SU-DHL-6 (cell line): ENCODE data around the gene PCDHGB7.
A peak's percentile ranks its signal among the peaks of the same experiment; 100 is the strongest.
"Not testable (repeated sequence)": the region's sequence is repeated elsewhere in the genome, so short reads cannot be mapped to it uniquely, and the experiment has no call there.

Experiments used
- H2AFZ ChIP-seq: fragments of 200-600 bp; sonication (generic); 2 replicates; pipeline ENCODE4 v1.6.1; 2014; ENCODE audit warnings: low read depth, mild to moderate bottlenecking, moderate library complexity, mixed read lengths, antibody characterized with exemption, low read length; ENCODE audit not compliant: severe bottlenecking
- H3F3A ChIP-seq: fragments of 200-600 bp; shearing (Covaris generic); 2 replicates; pipeline ENCODE4 v1.6.0; 2016; ENCODE audit warnings: antibody characterized with exemption, mild to moderate bottlenecking; ENCODE audit not compliant: insufficient read depth
- H3K27ac ChIP-seq: fragments of 200-600 bp; sonication (generic); 2 replicates; pipeline ENCODE4 v1.5.1; 2016; ENCODE audit warnings: low read depth, mild to moderate bottlenecking, low read length, moderate library complexity, mixed read lengths
- H3K27me3 ChIP-seq: fragments of 200-600 bp; sonication (generic), shearing (Covaris generic); 2 replicates; pipeline ENCODE4 v1.6.0; 2014; ENCODE audit warnings: mild to moderate bottlenecking, low read length
- H3K36me3 ChIP-seq: fragments of 200-600 bp; sonication (generic); 2 replicates; pipeline ENCODE4 v1.6.1; 2014; ENCODE audit warnings: mild to moderate bottlenecking, low read length, mixed read lengths
- H3K4me2 ChIP-seq: fragments of 300-600, 200-600 bp; shearing (Covaris generic), sonication (generic); 2 replicates; pipeline ENCODE4 v1.6.0; 2014; ENCODE audit warnings: low read length, low read depth, mild to moderate bottlenecking; ENCODE audit not compliant: poor library complexity, severe bottlenecking
- H3K4me3 ChIP-seq: fragments of 200-600 bp; sonication (generic); 2 replicates; pipeline ENCODE4 v1.5.1; 2014; ENCODE audit warnings: antibody characterized with exemption, low read length, mild to moderate bottlenecking, mixed read lengths; ENCODE audit not compliant: insufficient read depth, poor library complexity, severe bottlenecking
- H3K79me2 ChIP-seq: fragments of 200-600 bp; sonication (generic); 2 replicates; pipeline ENCODE4 v1.6.1; 2014; ENCODE audit warnings: mild to moderate bottlenecking, low read length, moderate library complexity; ENCODE audit not compliant: insufficient read depth
- H3K9ac ChIP-seq: fragments of 200-600 bp; sonication (generic); 2 replicates; pipeline ENCODE4 v1.7.0; 2014; ENCODE audit warnings: mild to moderate bottlenecking, low read length
- H3K9me2 ChIP-seq: fragments of 200-600 bp; sonication (generic); replicated peaks from 2 replicates; pipeline ENCODE4 v1.6.1; 2014; ENCODE audit warnings: low read length; ENCODE audit not compliant: insufficient read depth
- H3K9me3 ChIP-seq: fragments of 200-600 bp; sonication (generic); 2 replicates; pipeline ENCODE4 v1.6.1; 2014; ENCODE audit warnings: low read length, mixed read lengths; ENCODE audit not compliant: insufficient read depth
- H4K20me1 ChIP-seq: fragments of 200-600 bp; sonication (generic); 2 replicates; pipeline ENCODE4 v1.6.1; 2014; ENCODE audit warnings: low read depth, mild to moderate bottlenecking, antibody characterized with exemption, low read length, moderate library complexity, mixed read lengths
- CTCF ChIP-seq: fragments of 200-600 bp; sonication (generic); IDR thresholded peaks from one replicate; pipeline ENCODE4 v1.5.1; 2017; ENCODE audit warnings: antibody characterized with exemption, mild to moderate bottlenecking, low read length, moderate library complexity; ENCODE audit not compliant: insufficient read depth, poor library complexity, severe bottlenecking
- EZH2phosphoT487 ChIP-seq: fragments of 200-600 bp; sonication (generic), shearing (Covaris generic); conservative IDR thresholded peaks from 2 replicates; pipeline ENCODE4 v1.6.1; 2018; ENCODE audit warnings: mild to moderate bottlenecking, antibody characterized with exemption, low read length, moderate library complexity, mixed read lengths

The PCDHGB7 gene

GRCh38 chr5:141382469-141383294, 34.8 kb upstream of the PCDHGB7 start, which contains the start of gene PCDHGA7:
Gene PCDHGA7 (plus strand): TSS chr5:141382742. CDS start chr5:141382900, 158 bp downstream.
- peaks cover 18% of the 10 kb centered on the region; the same call in 1 of the 2 replicates for H3K9me3 ChIP-seq
- H3K4me3 ChIP-seq: peak within 1 kb of the TSS; percentile 55
- peak within 1 kb of the TSS; percentile 55 for H2AFZ ChIP-seq
- H4K20me1 ChIP-seq: no peaks in the 10 kb centered on the region
- no peaks in the 10 kb centered on the region for H3F3A ChIP-seq
- no peaks in the 10 kb centered on the region for H3K27me3 ChIP-seq
- no peaks in the 10 kb centered on the region for H3K79me2 ChIP-seq
- no peaks in the 10 kb centered on the region for H3K9me2 ChIP-seq
- peaks cover 5% of the 10 kb centered on the region; the same call in 1 of the 2 replicates for H3K36me3 ChIP-seq
- H3K4me2 ChIP-seq: peak within 1 kb of the TSS; percentile 54
- H3K9ac ChIP-seq: peak within 1 kb of the TSS; percentile 59
- TF ChIP-seq CTCF (peak; percentile 40), EZH2phosphoT487 (no peak)
- peak within 1 kb of the TSS; percentile 35 for H3K27ac ChIP-seq

DNA sequence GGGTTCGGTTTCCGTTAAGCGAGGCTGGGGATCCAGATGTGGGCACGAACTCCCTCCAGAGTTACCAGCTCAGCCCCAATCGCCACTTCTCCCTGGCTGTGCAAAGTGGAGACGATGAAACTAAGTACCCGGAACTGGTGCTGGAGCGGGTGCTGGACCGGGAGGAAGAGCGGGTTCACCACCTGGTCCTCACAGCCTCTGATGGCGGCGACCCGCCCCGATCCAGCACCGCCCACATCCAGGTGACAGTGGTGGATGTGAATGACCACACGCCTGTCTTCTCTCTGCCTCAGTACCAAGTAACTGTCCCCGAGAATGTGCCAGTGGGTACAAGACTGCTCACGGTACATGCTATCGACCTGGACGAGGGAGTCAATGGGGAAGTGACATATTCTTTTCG, 34.1 kb upstream of the PCDHGB7 start:
- no peaks in the 10 kb centered on the region for H3F3A ChIP-seq
- H3K27me3 ChIP-seq: no peaks in the 10 kb centered on the region
- peak overlapping the region; percentile 54 for H3K4me2 ChIP-seq
- H3K9me2 ChIP-seq: no peaks in the 10 kb centered on the region
- peak overlapping the region; percentile 35; the same call in 1 of the 2 replicates for H3K27ac ChIP-seq
- H3K9ac ChIP-seq: peak overlapping the region; percentile 59
- no peaks in the 10 kb centered on the region for H4K20me1 ChIP-seq
- peak overlapping the region; percentile 55 for H3K4me3 ChIP-seq
- H3K36me3 ChIP-seq: peaks cover 3% of the 10 kb centered on the region; the same call in 1 of the 2 replicates
- TF ChIP-seq CTCF (no peak), EZH2phosphoT487 (no peak)
- peaks cover 18% of the 10 kb centered on the region; the same call in 1 of the 2 replicates for H3K9me3 ChIP-seq
- H3K79me2 ChIP-seq: no peaks in the 10 kb centered on the region
- H2AFZ ChIP-seq: peak overlapping the region; percentile 55

- no peak overlapping the region for H2AFZ ChIP-seq
- H3K27ac ChIP-seq: no peak overlapping the region
- H3K27me3 ChIP-seq: no peaks in the 10 kb centered on the region
- H3K4me3 ChIP-seq: no peak overlapping the region
- peaks cover 18% of the 10 kb centered on the region; the same call in 1 of the 2 replicates for H3K9me3 ChIP-seq
- H3F3A ChIP-seq: no peaks in the 10 kb centered on the region
- H3K36me3 ChIP-seq: peaks cover 3% of the 10 kb centered on the region; the same call in 1 of the 2 replicates
- H3K79me2 ChIP-seq: no peaks in the 10 kb centered on the region
- H3K4me2 ChIP-seq: no peak overlapping the region
- no peak overlapping the region for H3K9ac ChIP-seq
- TF ChIP-seq EZH2phosphoT487 (no peak), CTCF (no peak)
- no peaks in the 10 kb centered on the region for H3K9me2 ChIP-seq
- no peaks in the 10 kb centered on the region for H4K20me1 ChIP-seq
Observed at GRCh38 chr5:141384471-141385267, 32.8 kb upstream of the PCDHGB7 start.

- not testable (repeated sequence) for H3K27me3 ChIP-seq, H3K9ac ChIP-seq, H2AFZ ChIP-seq, H3F3A ChIP-seq, H3K79me2 ChIP-seq, H3K9me2 ChIP-seq, H3K36me3 ChIP-seq, H3K27ac ChIP-seq, H4K20me1 ChIP-seq, H3K4me3 ChIP-seq
- H3K4me2 ChIP-seq: peak within 1 kb of the TSS; percentile 13
- H3K9me3 ChIP-seq: peaks cover 18% of the 10 kb centered on the region; the same call in 1 of the 2 replicates
Observed at GRCh38 chr5:141387557-141388311, 29.7 kb upstream of the PCDHGB7 start, which contains the start of gene PCDHGB4. Gene PCDHGB4 (plus strand): TSS chr5:141387698. CDS start chr5:141387885, 187 bp downstream.
